Mesodermal cell (in vitro differentiated cells): ENCODE results near the gene COA5.

Source experiments
- H3K27ac ChIP-seq: 2 replicates; pipeline ENCODE4 v1.7.0; 2013; ENCODE audit warnings: mild to moderate bottlenecking, low read depth, low read length, moderate library complexity; ENCODE audit not compliant: severe bottlenecking
- H3K36me3 ChIP-seq: 2 replicates; pipeline ENCODE4 v1.7.1; 2013; ENCODE audit warnings: mild to moderate bottlenecking, low read length, moderate library complexity; ENCODE audit not compliant: control insufficient read depth, insufficient read depth
- H3K4me1 ChIP-seq: one replicate; pipeline ENCODE4 v1.7.1; 2013; ENCODE audit warnings: mild to moderate bottlenecking, low read length; ENCODE audit not compliant: insufficient read depth, control insufficient read depth, poor library complexity, severe bottlenecking
- H3K4me3 ChIP-seq: 2 replicates; pipeline ENCODE4 v1.7.0; 2013; ENCODE audit warnings: low read length, control low read depth, mild to moderate bottlenecking; ENCODE audit not compliant: insufficient read depth, poor library complexity, severe bottlenecking; ENCODE audit errors: extremely low read depth
- H3K9me3 ChIP-seq: 2 replicates; pipeline ENCODE4 v1.7.1; 2013; ENCODE audit warnings: mild to moderate bottlenecking, low read length, moderate library complexity; ENCODE audit not compliant: control insufficient read depth
- WGBS, 2 experiments: methylation state at CpG; one replicate each; pipeline ENCODE4 v1.1.5; 2013; ENCODE audit warnings: missing lambda C conversion rate in 2 of 2; ENCODE audit not compliant: insufficient coverage in 2 of 2; 5-methylcytosine and 5-hydroxymethylcytosine counted together

COA5 gene

DNA sequence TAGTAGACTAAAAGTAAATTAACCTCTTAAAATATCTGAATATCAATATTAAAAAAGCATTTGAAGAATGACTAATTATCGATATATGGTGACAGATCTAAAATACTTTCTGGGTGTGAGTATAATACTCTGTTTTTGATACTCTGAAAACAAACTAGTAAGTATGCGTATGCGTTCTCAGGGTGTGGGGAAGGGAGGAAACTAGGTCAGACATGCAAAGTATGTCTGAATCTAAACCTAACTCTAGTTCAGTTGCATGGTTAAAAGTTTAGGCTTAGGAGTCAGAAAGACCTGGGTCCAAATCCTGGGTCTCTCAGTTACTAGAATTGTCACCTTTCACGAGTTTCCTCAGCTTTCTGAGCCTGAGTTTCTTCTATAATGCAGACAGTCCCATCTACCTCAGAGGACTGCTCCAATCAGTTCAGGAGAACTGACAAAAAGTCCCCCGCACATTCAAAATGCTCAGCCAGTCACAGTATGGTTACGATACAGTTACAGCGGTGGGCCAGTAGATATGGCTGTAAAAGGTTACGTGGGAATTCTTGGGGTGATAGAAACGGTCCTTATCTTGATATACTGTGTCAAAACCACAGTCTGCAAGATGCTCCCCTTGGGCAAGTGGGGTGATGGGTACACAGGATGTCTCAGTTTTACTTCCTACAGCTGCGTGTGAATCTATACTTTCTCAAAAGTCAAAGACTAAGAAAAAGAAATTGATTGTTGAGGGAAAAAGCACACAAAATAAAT lies 29.3 kb upstream of the COA5 start:
- no peaks in the 10 kb centered on the region for H3K9me3 ChIP-seq
- H3K27ac ChIP-seq = no peak overlapping the region
- no peak overlapping the region for H3K4me3 ChIP-seq
- H3K4me1 ChIP-seq = no peaks in the 10 kb centered on the region
- H3K36me3 ChIP-seq = no peaks in the 10 kb centered on the region
- WGBS, 2 experiments = 82 to 90% methylated on average over 5 to 7 of the region's 10 CpGs

DNA sequence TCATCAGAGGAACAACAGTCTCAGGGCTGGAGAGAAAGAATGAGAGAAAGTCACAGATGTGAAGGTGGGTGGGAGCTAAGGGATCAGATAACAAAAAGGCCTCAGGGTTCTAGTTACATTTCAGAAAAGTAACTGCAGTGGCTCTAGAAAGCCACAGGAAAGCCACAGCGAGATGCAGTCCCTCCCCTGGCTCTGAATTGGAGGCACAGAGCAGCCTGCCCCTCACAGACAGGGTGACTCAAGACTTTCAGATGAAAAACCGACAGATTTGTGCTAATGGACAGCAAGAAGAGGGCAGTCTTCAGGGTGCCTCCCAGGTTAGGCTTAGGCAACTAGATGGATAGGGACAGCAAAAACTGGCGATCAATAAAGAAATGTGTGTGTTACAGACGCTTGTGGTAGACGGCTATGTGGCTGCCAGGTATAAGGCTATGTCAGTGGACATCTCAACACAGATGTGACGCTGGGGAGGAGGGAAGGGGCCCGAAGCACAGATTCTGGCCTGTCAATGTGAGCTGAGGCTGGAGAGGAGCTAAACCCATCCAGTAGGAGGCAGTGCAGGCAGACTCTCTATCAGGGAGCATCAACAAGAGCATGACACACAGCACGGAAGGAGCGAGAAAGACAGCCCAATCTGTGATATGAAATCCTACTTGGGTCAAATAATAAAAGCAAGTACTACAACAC lies 26.2 kb upstream of the COA5 start:
- no peak overlapping the region for H3K27ac ChIP-seq
- H3K4me1 ChIP-seq = no peaks in the 10 kb centered on the region
- H3K36me3 ChIP-seq = no peaks in the 10 kb centered on the region
- H3K4me3 ChIP-seq = no peak overlapping the region
- 48 to 61% methylated on average over 7 to 9 of the region's 9 CpGs for WGBS, 2 experiments
- H3K9me3 ChIP-seq = no peaks in the 10 kb centered on the region

DNA sequence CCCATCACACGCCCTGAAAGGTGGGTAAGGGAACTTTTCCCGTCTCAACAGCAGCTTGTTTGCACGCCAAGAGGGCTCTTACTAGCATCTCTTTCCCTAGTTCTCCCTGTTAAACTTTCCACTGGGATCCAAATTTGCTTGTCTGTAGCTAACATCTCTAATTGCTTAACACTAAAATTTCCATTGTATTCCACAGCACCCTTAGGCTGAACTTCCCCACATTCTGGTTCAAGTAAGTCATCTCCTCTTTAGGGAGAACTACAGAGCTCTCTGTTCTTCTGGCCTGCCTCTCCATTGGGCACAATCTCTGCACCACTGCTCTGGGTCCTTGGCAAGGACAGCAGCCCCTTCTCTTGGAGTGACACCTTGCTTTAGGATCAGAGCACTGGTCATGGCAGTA lies 24.0 kb upstream of the COA5 start:
- H3K4me3 ChIP-seq = no peak overlapping the region
- no peak overlapping the region for H3K27ac ChIP-seq
- H3K36me3 ChIP-seq = no peaks in the 10 kb centered on the region
- H3K4me1 ChIP-seq = no peaks in the 10 kb centered on the region
- H3K9me3 ChIP-seq = no peaks in the 10 kb centered on the region
- WGBS, 2 experiments = 79 to 81% methylated on average over 2 to 3 of the region's 3 CpGs

DNA sequence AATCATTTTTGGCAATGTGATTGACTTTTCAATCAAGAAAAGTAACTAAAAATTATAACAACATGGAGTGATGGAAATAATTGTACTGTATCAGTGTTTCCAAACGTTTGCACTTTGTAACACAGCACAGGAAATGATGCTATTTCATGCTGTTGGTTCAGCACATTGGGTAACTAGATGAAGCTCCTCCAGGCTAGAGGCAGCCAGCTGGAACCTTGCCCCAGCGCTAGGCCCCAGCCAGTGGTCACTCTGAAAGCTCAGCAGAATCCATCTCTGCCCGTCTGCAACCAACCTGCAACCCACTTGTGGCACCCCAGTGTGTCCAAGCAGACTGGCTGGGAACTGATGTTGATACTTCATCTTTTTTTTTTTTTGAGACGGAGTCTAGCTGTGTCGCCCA lies 15.3 kb upstream of the COA5 start:
- no peaks in the 10 kb centered on the region for H3K9me3 ChIP-seq
- H3K36me3 ChIP-seq = no peaks in the 10 kb centered on the region
- WGBS, 2 experiments = 78 to 89% methylated on average over 4 to 5 of the region's 5 CpGs
- no peaks in the 10 kb centered on the region for H3K4me1 ChIP-seq
- no peak overlapping the region for H3K27ac ChIP-seq
- no peak overlapping the region for H3K4me3 ChIP-seq

DNA sequence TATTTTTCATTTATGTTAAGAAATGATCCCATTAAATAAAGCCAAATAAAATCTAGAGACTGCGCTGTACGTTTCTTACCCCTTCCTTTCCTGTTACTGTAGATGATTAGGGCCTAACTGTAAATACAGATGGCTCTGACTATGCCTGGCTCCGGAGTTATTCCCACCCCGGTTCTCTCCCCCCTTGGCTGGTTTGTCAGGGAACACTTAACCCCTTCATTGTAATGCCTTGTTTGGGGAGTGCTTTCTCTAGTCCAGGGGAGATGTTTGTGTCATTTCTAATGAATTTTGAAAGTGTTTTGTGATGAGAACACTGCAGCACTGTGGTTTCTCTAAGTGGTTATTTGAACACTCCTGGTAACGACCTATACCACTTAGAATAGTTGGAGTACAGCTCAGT lies 8.8 kb upstream of the COA5 start:
- Histone ChIP-seq H3K4me1 (no peaks in the 10 kb centered on the region), H3K9me3 (no peaks in the 10 kb centered on the region), H3K4me3 (no peak overlapping the region), H3K36me3 (peaks cover 57% of the 10 kb centered on the region), H3K27ac (no peak overlapping the region)
- 100% methylated on average over 1 of the region's 5 CpGs; no CpG with 5 or more reads in 1 of the 2 experiments for WGBS, 2 experiments

DNA sequence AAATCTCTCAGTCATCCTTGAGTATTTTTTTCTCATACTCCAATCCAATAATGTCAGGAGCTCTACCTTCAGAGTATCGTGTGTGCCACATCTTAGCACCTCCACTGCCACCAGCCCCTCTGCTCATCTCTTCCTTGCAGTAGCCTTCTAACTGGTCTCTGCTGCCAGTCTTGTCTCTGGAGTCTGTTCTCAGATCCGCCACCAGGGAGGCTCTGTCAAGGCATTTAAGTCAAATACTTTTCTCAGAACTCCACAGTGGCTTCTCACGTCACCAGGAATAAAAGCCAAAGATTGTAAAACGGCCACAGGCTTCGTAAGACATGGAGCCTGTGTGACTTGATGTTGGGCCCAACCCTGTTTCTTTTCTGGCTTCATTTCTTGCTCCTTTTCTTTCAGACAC lies 7.2 kb upstream of the COA5 start:
- Histone ChIP-seq H3K27ac (no peak overlapping the region), H3K4me3 (no peak overlapping the region), H3K4me1 (no peaks in the 10 kb centered on the region), H3K36me3 (peaks cover 72% of the 10 kb centered on the region), H3K9me3 (no peaks in the 10 kb centered on the region)
- WGBS, 2 experiments = 95 to 96% methylated on average over 5 of the region's 5 CpGs

DNA sequence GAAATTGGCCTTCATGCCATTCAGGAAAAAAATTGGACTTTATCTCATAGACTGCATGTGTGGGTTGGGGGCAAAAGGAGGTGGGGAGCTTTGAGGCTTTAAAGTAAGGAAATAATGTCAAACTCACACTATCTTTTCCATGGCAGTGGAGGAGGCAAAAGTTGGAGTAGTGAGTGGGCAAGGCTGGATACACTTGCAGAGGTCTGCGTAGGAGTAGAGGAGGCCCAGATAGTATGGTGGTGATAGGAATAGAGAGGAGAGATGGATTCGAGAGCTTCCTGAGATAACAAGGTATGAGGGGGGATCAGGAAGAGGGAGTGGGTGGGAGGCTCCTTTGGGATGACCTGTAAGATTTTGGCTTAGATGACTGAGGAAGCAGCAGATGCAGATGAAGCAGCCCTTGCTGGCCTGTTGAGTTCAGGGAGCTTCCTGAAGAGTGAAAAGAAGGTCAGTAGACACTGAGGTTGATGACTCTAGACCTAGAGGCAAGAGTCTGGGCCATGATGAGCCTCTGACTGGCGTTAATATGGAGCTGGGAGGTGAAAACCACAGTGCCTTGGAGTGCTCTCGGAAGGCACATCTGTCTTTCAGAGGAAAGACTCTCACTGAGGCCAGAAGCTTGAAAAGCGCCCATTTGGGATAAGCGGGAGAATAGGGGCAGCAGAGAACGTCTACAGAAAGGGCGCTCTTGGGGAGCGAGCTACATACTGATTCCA lies 5.9 kb upstream of the COA5 start:
- 92 to 98% methylated on average over 8 to 9 of the region's 9 CpGs for WGBS, 2 experiments
- Histone ChIP-seq H3K27ac (no peak overlapping the region), H3K36me3 (peaks cover 79% of the 10 kb centered on the region), H3K4me3 (no peak overlapping the region), H3K9me3 (no peaks in the 10 kb centered on the region), H3K4me1 (peaks cover 8% of the 10 kb centered on the region)

DNA sequence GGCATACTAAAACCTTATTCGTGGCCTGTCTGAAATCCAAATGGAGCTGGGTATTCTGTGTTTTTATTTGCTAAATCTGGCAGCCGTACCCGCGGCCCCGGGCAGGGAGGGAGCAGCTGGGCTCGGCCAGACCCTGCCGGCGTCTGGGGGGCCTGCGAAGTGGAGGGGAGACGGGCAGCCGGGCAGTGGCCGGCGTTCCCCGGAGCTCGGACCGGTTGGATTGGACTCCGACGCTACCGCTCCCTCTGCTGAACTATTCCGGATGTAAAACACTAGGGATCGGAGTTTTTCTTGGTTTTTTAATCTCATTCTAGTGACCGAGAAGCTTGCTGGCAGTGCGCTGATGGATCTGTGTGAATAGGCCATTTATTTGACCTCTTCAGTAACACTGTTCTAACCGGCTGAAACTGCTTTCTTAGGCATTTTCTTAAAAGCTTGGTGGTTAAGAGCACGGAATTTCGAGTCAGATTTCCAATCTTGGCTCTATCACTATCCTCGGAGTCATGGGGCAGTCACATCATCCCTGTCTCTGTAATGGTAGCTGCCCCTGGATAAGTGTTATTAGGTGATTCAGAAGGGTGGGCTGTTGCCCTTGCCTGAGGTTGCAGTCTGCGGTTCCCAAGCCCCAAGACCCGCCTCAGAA lies 771 bp upstream of the COA5 start:
- Histone ChIP-seq H3K4me1 (peaks cover 8% of the 10 kb centered on the region), H3K27ac (peak overlapping the region; percentile 93), H3K4me3 (peak overlapping the region; percentile 94), H3K36me3 (peaks cover 39% of the 10 kb centered on the region), H3K9me3 (no peaks in the 10 kb centered on the region)
- 1 to 4% methylated on average over 23 to 26 of the region's 29 CpGs for WGBS, 2 experiments

DNA sequence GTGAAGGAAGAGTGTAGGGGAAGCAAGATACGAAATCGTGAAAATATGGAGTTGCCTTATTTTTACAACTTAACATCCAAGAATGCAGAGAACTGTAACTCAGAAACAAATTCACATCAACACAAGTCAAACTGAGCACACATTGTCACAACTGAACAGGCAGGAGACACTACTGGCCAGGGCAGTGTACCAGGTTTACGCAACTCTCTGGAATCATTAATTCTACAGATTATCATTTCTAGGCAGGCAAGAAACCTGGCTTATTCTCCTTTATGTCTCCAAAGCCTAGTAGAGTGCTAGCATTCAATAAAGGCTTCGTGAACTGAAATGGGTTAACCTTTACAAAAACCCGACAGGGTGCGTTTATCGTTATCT lies 584 bp downstream of the COA5 start:
- Histone ChIP-seq H3K4me3 (peak overlapping the region; percentile 94), H3K4me1 (peaks cover 8% of the 10 kb centered on the region), H3K36me3 (peaks cover 36% of the 10 kb centered on the region), H3K27ac (peak overlapping the region; percentile 93), H3K9me3 (no peaks in the 10 kb centered on the region)
- WGBS, 2 experiments = 0 to 10% methylated on average over 3 to 5 of the region's 7 CpGs

DNA sequence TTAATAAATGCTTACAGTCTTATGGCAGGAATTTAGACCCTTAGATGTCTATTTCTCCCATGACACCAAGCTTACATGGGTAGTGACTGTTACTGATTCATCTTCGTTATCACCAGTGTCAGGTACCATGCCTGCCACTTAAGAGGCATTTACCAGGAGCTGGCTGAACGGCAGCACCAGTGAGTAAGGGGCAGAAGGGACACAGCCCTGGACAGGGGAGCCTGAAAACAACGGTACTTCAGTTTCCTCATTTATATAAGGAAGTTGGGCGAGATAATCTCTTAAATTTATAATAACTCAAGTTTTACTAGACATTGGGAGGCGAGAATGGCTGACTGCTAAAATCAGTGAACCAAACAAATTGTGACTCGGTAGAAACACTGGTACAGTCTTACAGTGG lies 1.2 kb downstream of the COA5 start:
- H3K4me1 ChIP-seq = peaks cover 8% of the 10 kb centered on the region
- H3K4me3 ChIP-seq = peak overlapping the region; percentile 94
- H3K36me3 ChIP-seq = peaks cover 37% of the 10 kb centered on the region
- H3K9me3 ChIP-seq = no peaks in the 10 kb centered on the region
- H3K27ac ChIP-seq = no peak overlapping the region
- 79 to 85% methylated on average over 4 of the region's 6 CpGs for WGBS, 2 experiments
